OCI-LY1 (cell line): Measurements from ENCODE around the gene PLA2G3.

ENCODE experiments used
- H2AFZ ChIP-seq: fragments of 200-600 bp; sonication (generic), shearing (Covaris generic); 2 replicates; pipeline ENCODE4 v1.6.0; 2014; ENCODE audit warnings: antibody characterized with exemption, mild to moderate bottlenecking, low read length
- H3F3A ChIP-seq: fragments of 200-600 bp; sonication (generic), shearing (Covaris generic); 2 replicates; pipeline ENCODE4 v1.6.0; 2014; ENCODE audit warnings: mild to moderate bottlenecking, antibody characterized with exemption, low read length, moderate library complexity; ENCODE audit not compliant: insufficient read depth
- H3K27ac ChIP-seq: fragments of 200-600 bp; sonication (generic); 2 replicates; pipeline ENCODE4 v1.5.1; 2014; ENCODE audit warnings: low read length, mixed run types, mild to moderate bottlenecking, low read depth; ENCODE audit not compliant: poor library complexity, severe bottlenecking
- H3K27me3 ChIP-seq: fragments of 200-600 bp; sonication (generic); 2 replicates; pipeline ENCODE4 v1.6.0; 2014; ENCODE audit warnings: antibody characterized with exemption, mild to moderate bottlenecking, low read length, moderate library complexity; ENCODE audit not compliant: insufficient read depth
- H3K36me3 ChIP-seq: fragments of 200-600 bp; sonication (generic); 2 replicates; pipeline ENCODE4 v1.6.1; 2014; ENCODE audit warnings: mild to moderate bottlenecking, antibody characterized with exemption, low read length, moderate library complexity, mixed read lengths; ENCODE audit not compliant: insufficient read depth
- H3K4me1 ChIP-seq: fragments of 200-600 bp; sonication (generic); 2 replicates; pipeline ENCODE4 v1.5.1; 2014; ENCODE audit warnings: mild to moderate bottlenecking, low read length, moderate library complexity; ENCODE audit not compliant: insufficient read depth, severe bottlenecking
- H3K4me2 ChIP-seq: fragments of 200-600 bp; sonication (generic), shearing (Covaris generic); 2 replicates; pipeline ENCODE4 v1.6.1; 2014; ENCODE audit warnings: low read length
- H3K4me3 ChIP-seq: fragments of 200-600 bp; sonication (generic); 2 replicates; pipeline ENCODE4 v1.5.1; 2014; ENCODE audit warnings: low read length, low read depth, mild to moderate bottlenecking, mixed read lengths; ENCODE audit not compliant: poor library complexity, severe bottlenecking
- H3K79me2 ChIP-seq: fragments of 200-600 bp; shearing (Covaris generic); 2 replicates; pipeline ENCODE4 v1.6.1; 2016; ENCODE audit warnings: mixed run types, low read length, mixed read lengths; ENCODE audit not compliant: insufficient read depth
- H3K9ac ChIP-seq: fragments of 200-600 bp; sonication (generic), shearing (Covaris generic); 2 replicates; pipeline ENCODE4 v1.6.1; 2014; ENCODE audit warnings: mild to moderate bottlenecking, low read length, mixed read lengths
- H3K9me2 ChIP-seq: fragments of 200-600 bp; sonication (generic), shearing (Covaris generic); 2 replicates; pipeline ENCODE4 v1.6.1; 2014; ENCODE audit warnings: low read depth, mild to moderate bottlenecking, low read length, mixed read lengths
- H3K9me3 ChIP-seq: fragments of 200-600 bp; shearing (Covaris generic); 2 replicates; pipeline ENCODE4 v1.6.1; 2014; ENCODE audit warnings: low read length, mixed read lengths
- H4K20me1 ChIP-seq: fragments of 200-600 bp; sonication (generic), shearing (Covaris generic); 2 replicates; pipeline ENCODE4 v1.6.0; 2016; ENCODE audit warnings: mild to moderate bottlenecking, low read length; ENCODE audit not compliant: insufficient read depth
- CTCF ChIP-seq: fragments of 200-600 bp; sonication (generic), shearing (Covaris generic); IDR thresholded peaks from 2 replicates; pipeline ENCODE4 v1.5.1; 2017; ENCODE audit warnings: mild to moderate bottlenecking, antibody characterized with exemption, low read length, moderate library complexity, mixed read lengths
- EZH2 ChIP-seq: fragments of 200-600 bp; sonication (generic), shearing (Covaris generic); IDR thresholded peaks from 2 replicates; pipeline ENCODE4 v1.8.0; 2017; ENCODE audit warnings: borderline replicate concordance, mixed run types, mild to moderate bottlenecking, antibody characterized with exemption, low read length, moderate library complexity, mixed read lengths

PLA2G3 gene

GRCh38 chr22:31133911-31134310, 6.4 kb downstream of the PLA2G3 start:
- no peaks in the 10 kb centered on the region for H3K27me3 ChIP-seq
- H3K27ac ChIP-seq: no peak overlapping the region
- no peak for TF ChIP-seq EZH2
- TF ChIP-seq CTCF: no peak
- H3K79me2 ChIP-seq: no peaks in the 10 kb centered on the region
- no peaks in the 10 kb centered on the region for H3K4me1 ChIP-seq
- no peak overlapping the region for H3K4me2 ChIP-seq
- no peaks in the 10 kb centered on the region for H3F3A ChIP-seq
- peaks cover 5% of the 10 kb centered on the region; the same call in 1 of the 2 replicates for H3K36me3 ChIP-seq
- H3K9me3 ChIP-seq: no peaks in the 10 kb centered on the region
- no peak overlapping the region for H2AFZ ChIP-seq
- H3K4me3 ChIP-seq: no peak overlapping the region
- H4K20me1 ChIP-seq: no peaks in the 10 kb centered on the region
- no peak overlapping the region for H3K9ac ChIP-seq
- H3K9me2 ChIP-seq: no peaks in the 10 kb centered on the region

GRCh38 chr22:31130873-31131272, 9.4 kb downstream of the PLA2G3 start:
- no peak overlapping the region for H2AFZ ChIP-seq
- no peak overlapping the region for H3K4me3 ChIP-seq
- H3K27ac ChIP-seq: no peak overlapping the region
- H3F3A ChIP-seq: no peaks in the 10 kb centered on the region
- no peak overlapping the region for H3K9ac ChIP-seq
- no peaks in the 10 kb centered on the region for H3K9me3 ChIP-seq
- H3K9me2 ChIP-seq: no peaks in the 10 kb centered on the region
- H4K20me1 ChIP-seq: no peaks in the 10 kb centered on the region
- peaks cover 5% of the 10 kb centered on the region; the same call in 1 of the 2 replicates for H3K36me3 ChIP-seq
- no peak overlapping the region for H3K4me2 ChIP-seq
- no peak for TF ChIP-seq EZH2
- no peak for TF ChIP-seq CTCF
- peaks cover 22% of the 10 kb centered on the region for H3K4me1 ChIP-seq
- no peaks in the 10 kb centered on the region for H3K79me2 ChIP-seq
- no peaks in the 10 kb centered on the region for H3K27me3 ChIP-seq

- Histone ChIP-seq H3K79me2 (no peaks in the 10 kb centered on the region), H3K9me2 (no peaks in the 10 kb centered on the region), H3K27ac (peak overlapping the region; percentile 32), H3K9ac (peak overlapping the region; percentile 67), H3K4me1 (peaks cover 22% of the 10 kb centered on the region), H4K20me1 (no peaks in the 10 kb centered on the region), H3K36me3 (peaks cover under 1% of the 10 kb centered on the region; the same call in 1 of the 2 replicates), H3K27me3 (no peaks in the 10 kb centered on the region), H3K9me3 (no peaks in the 10 kb centered on the region), H3K4me2 (peak overlapping the region; percentile 93), H3F3A (no peaks in the 10 kb centered on the region), H2AFZ (no peak overlapping the region), H3K4me3 (peak overlapping the region; percentile 63)
- TF ChIP-seq CTCF: no peak
- TF ChIP-seq EZH2: no peak
Observed at GRCh38 chr22:31128156-31128555, 12.2 kb downstream of the PLA2G3 start.
